Inferior parietal cortex (tissue), 1 donor: Measurements from ENCODE around the gene PARP11.

Experiments used
- DNase-seq: peaks from one replicate; pipeline ENCODE4 v3.0.0-alpha.2; 2016; ENCODE audit errors: extremely low spot score

Gene PARP11

DNA sequence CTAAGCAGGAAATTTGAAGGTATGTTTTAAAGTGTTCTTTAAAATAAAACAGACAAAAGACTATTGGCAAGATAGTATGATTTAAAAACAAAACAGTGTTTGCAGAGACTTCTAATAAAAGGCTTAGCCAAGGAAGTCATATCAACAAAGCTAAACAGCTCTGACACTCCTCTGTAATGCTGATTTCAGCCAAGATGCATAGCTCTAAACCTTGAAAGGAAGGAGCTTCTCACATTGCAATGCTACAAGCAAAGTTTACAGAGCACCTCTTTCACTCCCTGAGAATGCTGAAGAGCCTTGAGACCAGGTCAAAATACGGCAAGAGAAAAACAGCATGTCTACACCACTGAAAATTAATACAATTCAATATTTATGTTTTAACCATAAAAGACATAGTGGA, 51.8 kb downstream of the PARP11 start:
- no peak for DNase-seq

DNA sequence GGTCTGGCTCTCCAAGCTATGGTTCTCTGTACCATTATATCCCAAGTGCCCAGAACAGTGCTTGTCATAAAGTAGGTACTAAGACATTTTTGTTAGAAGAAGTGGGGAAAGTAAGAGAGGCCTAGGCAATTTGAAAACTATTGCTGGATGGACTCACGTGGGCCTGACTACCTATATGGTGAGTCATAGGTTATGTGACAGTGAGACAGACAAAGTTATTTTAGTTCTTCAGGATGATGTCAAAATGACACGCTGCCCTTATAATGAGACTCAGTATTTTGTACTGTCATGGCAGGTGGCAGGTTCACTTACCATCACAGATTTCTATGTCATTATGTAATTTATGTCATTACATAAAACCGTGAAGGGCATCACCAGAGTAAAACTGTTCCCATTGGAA, 53.1 kb downstream of the PARP11 start:
- DNase-seq, result no peak

DNA sequence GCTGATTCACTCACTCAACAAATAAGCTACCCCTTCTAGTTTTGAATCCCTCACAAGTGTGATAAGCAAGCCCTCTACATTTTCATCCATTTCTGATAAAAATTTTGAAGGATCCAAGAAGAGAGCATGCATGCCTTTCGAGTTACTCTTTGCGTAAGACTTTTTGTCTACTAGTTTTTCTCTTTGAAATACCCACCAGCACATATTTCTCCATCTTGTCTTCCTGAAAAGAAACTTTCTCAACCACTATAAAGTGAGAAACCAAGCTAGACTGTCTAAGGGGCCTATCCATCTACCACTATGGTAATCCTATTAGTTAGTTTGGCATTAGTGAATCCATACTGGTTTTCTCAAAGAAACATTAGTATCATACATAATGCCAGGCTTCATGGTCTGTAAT, 56.9 kb downstream of the PARP11 start:
- no peak for DNase-seq

DNA sequence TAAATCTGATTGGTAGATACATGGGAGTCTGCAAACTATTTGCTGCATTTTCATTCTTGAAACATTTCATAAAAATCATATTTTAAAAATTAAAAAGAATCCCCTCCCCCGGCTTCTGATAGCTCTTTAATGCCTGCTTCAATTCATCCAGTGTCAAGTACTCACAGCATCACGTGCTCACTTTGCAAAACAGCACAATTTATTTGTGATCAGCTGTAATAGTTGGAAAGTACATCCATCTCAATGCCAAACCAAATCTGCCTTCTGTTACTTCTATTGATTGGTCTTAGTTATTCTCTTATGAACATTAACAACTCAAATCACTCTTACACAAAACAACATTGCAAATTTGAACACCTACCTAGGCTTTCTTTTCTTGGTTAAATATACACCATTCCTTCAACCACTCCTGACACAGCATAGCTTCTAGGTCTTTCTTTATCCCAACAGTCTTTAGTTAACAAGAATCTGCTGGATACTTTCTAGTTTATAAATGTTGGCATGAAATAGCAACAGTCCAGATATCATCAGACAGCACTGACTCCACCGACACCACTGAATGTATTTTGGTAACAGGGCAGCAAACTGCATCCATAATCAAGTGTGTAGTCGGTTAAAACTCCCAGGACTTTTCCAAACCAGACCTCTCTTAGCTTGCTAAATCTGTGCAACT, 58.0 kb downstream of the PARP11 start:
- DNase-seq, result no peak

DNA sequence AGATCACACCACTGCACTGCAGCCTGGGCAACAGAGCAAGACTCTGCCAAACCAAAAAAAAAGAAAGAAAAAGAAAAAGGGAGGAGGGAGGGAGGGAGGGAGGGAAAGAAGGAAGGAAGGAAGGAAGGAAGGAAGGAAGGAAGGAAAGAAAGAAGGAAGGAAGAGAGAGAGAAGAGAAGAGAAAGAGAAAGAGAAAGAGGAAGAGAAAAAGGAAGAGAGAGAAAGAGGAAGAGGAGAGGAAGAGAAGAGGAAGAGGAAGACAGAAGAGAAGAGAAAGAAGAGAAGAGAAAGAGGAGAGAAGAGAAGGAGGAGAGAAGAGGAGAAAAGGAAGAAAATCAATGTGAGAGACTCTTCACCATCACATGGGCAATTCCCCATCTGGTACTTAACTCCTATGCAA, 62.7 kb downstream of the PARP11 start:
- DNase-seq, result no peak

DNA sequence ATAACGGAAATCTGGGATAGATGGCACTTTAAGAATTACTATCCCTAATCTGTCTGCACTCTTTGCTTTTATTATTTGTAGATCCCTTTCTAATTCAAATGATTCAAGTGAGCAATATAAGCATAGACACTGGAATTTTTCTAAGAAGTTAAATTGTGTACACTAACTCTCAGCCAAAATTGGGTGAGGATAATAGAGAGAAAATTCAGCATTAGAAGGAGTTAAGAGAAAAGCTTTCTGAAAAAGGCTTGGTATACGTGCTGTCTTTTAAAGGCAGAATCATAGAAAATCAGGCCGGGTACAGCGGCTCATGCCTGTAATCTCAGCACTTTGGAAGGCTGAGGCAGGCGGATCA, 63.2 kb downstream of the PARP11 start:
- no peak for DNase-seq

DNA sequence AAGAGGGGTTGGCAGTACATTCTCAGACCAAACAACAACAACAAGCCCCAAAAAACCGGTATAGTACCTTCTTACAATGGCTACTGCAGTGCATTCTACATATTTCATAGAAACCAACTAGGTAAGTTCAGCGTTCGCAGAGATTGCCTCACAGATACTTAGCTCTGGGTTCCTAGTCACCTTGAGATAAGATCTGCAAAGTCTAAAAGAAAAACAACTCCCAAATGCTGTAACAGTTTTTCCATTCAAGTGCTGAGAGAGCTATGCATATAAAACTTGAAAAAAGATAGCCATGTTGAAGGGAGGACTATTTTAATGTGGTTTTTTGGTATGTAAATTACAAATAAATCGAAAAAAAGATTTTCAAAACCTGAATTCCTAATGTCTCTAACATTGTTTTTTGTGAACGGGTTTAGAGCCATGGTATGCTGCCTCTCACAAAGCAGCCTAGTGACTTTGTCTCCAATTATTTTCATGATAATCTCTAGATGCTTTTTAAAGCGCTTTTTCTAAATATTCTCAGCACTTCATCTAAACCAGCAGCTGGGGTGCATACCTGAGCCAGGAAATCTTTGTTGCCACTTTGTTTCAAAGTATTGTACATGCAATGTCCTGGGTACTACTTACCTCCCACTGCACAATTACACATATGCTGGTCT, 63.7 kb downstream of the PARP11 start:
- no peak for DNase-seq

DNA sequence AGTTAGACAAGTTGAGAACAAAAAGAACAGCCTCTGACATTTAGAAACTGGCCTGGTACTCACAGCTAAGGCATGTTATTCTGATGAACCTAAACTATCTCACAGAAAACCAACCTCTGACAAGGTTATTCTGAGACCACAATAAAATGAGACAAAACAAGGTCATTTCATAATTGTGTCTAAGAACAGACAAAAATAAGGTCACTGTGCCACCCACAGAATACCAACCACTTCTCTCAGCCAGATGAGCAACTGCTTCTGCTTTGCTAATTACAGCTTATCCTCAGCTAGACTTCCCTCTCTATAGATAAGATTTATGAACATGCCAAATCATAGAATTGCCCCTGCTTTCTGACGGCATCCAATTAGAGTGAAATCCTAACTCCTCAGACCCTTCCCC, 68.1 kb downstream of the PARP11 start:
- DNase-seq, result no peak

DNA sequence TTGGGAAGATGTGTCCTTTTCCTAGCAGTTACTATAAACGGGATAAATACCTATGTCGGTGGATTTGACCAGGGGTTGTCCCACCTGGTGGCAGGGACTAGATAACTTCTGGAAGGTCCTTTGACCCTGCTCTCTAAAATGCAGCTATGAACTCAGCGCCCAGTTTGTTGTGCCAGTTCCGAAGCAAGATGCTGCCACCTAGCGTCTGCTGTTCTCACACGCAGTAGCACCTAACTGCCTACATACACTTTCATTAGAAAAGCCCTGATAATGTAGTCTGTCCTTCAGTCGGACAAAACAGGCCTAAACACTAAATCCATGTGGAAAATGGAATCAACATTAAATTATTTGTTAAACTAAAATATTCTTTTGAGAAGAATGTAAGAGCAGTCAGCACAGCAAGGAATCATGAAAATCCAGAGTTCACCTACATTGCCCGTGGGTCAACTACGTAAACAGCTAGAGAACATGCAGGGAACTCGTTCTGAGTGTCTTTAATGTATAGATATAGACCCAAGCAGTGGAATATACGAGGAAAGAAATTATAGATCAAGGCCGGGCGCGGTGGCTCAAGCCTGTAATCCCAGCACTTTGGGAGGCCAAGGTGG, 69.2 kb downstream of the PARP11 start:
- DNase-seq, result peak; percentile 76

DNA sequence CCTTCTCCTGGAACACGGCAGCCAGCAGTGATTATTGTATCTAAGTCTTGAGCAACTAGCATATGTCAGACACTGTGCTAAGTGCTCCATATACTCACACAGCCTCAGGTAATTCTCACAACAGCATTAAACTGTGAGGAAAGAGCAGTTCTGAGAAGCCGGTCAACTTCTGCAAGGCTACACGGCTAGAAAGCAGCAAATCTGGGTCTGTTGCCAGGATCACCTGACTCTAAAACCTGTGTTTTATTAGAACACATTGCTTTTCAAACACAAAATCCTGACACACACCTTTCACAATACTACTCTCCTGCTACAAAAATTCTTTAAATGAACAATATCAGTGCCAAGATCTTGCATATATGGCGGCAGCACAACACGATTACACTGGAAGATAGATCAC, 70.5 kb downstream of the PARP11 start:
- no peak for DNase-seq

DNA sequence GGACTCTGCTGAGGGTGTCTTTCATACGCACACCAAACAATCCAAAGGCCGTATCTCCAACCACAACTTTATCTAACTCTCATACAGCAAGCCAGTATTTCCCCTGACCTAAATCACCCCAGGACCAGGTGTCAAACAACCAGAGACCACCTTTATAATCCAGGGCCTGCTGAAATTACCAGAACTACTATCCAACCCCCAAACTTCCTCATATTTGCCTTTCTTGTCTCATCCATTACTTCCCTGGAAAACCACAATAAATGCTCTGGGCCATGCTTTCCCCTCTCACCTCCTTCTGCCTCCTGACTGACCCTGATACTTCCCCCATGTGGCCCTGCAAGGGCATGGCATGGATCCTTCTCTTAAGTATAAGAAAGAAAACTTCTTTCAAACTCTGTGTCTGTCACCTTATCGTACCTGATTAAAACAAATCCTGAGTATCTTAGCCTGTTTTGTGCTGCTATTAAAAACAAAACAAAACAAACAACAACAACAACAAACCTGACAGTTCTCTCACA, 75.6 kb downstream of the PARP11 start:
- DNase-seq, result no peak

DNA sequence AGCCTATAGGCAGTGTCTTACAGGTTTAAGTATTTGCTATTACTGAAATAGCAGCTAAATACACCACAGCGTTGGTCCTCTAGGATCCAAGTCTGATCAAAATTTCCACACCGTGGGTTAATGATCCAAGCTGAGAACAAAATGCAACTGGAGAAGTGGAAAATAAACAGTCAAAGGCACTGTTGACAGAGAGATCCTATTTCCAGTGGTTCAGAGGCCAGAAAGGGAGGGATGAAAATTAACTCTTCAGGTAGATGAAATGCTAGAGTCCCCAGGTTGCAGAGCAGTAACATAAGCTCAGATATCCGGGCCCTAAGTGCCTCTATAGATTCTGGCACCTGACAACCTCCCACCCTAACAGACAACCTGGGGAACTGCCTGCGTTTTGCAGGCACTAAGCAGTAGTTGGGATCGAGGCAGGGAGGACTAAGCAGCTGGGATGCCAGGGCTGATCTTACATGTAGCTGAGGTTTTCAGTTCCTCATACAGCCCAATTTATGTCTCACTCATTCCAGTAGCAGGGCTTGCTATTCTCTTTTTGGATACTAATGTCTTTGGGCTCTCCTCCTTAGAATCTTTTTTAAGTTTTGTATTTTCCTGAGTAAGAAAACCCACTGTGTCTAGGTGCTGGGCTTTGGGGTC, 77.6 kb downstream of the PARP11 start:
- DNase-seq, result no peak

DNA sequence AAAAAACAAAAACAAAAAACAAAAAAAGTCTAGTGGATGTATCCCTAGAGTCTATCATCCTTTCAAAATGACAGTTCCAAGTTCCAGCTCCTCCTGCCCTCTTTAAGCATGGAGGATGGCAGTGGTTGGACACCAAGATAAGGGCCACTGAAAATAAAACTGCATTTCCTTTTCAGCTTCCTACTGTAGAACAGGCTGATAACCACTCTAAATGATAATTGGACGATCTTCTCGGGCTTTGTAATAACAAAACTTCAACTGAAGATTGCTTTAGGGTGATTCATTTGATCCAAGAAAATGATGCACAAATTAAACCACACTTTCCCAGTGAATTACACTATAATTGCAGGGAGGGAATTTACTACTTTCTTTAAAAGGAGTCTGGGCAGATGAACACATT, 78.1 kb downstream of the PARP11 start:
- DNase-seq, result no peak

DNA sequence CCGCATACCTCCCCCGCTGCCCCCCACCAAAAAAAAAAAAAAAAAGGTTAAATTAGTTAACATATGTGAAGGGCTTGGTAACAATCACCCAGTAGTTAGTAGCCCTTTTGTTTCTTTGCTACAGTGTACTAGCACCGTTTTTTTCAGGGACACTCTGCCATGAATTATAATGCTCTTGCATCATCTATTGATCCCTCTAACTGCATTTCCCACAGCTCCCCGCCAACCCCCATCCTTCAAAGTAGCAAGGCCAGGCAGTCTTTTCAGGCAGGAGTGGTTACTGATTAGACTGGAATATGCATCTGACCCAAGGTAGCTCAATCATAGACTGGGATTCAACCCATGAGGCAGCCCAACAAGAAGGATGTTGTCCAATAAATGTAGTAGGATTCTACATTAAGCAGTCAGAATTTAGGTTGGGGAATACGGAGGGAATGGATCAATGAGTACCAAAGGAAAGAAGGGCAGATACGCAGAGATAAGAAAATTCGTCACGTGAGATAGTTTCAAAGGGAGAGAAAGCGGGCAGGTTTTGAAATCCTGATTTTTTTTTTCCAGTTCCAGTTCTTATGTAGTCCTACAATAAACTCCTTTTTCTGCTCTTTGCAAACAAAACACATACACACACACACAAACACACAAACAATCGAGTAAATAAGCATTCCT, 80.4 kb downstream of the PARP11 start:
- no peak for DNase-seq

DNA sequence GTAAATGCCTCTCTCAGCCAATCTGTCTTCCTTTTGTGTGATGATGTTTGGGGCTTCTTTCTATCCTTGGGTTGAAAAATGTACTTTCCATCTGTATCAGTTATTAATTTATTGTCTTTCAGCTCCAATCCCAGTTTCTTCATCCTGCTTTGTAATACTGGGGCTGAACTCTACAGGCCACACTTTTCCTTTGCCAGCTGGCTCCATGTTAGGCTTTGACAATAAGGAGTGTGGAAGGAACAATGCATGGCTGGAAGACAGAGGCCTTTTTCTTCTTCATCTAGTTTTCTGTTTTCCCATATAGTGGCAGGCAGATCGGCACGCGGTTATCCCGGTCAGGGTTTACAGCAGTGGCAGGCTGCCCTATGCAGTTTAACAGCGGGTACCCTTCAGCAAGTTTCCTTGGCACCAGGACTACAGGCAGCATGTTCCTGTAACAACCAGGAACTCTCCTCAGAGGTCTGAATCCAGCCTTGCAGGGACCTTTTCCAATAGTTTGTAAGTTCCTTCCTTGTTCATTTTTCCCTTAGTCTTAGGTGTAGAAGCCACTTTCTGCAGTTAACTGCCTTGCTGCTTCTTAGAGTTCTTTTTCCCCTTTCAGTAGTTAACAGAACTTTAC, 81.8 kb downstream of the PARP11 start:
- DNase-seq, result no peak

DNA sequence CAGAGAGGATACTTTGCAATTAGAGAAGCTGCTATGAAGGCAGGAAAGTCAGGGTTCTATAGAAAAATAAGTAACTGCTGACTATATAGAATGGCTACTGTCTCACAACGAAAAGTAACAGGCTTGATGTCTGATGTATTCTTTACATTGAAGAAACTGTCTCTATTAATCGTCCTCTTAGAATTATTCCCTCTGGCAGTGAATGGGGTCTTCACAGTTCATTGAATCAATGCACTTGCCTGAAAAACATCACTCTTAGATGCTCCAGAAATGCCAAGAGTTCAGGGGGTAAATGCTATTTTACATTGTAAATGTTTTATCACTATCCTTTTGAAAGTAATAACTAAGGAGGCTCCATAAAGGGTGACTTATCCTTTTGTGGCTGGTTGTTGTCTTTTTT, 82.6 kb downstream of the PARP11 start:
- DNase-seq, result no peak

DNA sequence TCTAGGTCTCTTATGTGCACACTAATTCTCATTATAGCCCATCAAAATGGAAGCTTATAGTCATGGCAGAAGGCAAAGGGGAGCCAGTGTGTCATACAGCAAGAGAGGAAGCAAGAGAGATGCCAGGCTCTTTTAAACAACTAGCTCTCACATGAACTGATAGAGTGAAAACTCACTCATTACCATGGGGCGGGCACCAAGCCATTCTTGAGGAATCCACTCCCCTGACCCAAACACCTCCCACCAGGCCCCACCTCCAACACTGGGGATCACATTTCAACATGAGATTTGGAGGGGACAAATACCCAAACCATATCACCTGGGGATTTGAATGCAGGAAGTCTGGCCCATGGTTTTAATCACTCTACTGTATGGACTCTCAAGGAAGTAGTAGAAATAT, 83.4 kb downstream of the PARP11 start:
- no peak for DNase-seq

DNA sequence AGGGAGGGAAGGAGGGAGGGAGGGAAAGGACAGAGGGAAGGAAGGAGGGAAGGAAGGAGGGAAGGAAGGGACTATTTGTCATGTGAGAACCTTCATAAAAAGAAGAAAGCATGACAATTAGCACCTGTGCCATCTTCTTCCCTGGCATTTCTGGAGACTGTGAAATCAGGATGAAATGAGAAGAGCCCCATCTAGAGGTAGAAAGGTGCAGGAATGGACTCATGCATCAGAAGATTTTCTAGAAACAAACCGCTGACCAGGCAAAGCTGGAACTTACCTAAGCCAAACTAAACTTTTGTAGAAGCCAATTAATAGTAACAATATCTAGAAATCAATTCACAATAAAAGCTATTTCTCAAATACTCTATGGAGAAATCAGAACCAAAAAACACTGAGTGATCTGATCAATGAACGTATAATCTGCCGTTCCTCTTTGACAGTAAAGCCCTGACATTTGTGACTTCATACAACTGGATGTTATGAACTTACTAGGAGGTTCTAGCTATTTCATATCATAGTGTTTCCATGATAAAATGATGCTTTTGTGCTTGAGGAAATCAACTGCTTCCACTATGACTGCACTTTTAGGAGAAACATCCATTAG, 95.9 kb downstream of the PARP11 start:
- DNase-seq, result peak; percentile 77

DNA sequence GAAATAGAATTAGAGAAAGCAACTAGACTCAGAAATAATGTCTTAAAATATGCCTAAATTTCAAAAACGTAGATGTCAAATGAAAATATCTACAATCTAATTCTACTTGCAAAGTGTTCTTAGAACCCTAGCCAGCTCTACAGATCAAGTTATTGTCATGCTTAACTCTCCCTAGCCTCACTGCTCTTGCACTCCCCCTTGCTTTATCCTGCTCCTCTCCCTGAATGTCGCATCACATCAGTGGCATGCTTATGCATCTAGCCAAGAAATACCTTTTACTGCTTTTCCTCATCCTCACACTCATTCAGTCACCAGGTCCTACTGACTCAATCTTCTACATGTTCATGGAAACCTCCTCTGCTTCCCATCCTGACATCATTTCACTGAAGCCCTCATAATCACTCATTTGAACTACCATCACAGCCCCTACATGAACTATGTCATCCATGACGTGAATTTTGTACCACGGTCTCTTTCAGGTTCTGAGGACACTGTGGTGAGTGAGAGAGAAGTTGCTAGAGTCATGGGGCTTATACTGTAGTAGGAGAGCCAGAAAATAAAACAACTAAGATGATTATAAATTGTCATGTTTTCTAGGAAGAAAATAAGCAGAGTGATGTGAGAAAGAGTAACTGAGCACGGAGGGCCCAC, 97.7 kb downstream of the PARP11 start:
- DNase-seq, result no peak

DNA sequence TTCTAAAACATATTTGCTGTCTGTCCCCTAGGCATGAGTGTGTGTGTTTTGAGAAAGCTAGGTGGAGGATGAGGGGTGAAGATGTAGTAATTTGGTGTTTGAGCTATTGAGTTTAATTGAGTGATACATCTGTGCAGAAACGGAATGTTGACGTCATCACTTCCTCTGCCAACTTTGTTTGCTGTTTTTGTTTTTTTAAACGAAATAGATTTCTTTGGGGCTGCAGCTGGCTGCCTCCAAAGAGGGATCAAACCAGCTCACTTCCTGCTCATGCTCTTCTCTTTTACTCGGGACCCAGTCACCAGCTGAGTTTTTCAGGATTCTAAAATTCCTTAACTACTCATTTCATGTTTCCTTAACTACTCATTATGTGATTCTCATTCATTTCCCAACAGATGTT, 100.8 kb downstream of the PARP11 start:
- no peak for DNase-seq

DNA sequence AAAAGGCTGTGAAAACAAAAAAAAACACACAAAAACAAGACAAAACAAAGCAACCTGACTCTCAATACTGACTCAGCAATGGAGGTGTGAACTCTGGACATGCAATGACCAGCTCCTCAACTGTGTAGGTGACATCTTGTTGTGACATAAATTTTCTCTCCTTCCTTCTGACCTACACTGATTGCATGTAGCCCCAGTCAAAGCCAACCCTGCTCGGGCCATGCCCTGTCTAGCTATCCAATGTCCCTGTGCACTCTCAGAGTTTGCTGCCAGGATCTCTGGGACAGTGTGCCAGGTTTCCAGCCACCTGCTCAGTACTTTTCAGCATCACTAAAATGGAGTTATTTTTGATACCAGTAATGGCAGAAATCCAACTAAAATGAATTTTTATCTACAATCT, 101.3 kb downstream of the PARP11 start:
- no peak for DNase-seq
